Measurements from ENCODE around the gene KIF18B. TPM values are rescaled to one million over a fixed set of nuclear protein-coding genes. Genes with fewer than 3 reads are reported as not detected.

KIF18B gene
- total and polyA plus RNA-seq, 2 donors (not counting 1 experiment from before 2014, with no cell fraction given) = 0.44 to 0.48 TPM

DNA sequence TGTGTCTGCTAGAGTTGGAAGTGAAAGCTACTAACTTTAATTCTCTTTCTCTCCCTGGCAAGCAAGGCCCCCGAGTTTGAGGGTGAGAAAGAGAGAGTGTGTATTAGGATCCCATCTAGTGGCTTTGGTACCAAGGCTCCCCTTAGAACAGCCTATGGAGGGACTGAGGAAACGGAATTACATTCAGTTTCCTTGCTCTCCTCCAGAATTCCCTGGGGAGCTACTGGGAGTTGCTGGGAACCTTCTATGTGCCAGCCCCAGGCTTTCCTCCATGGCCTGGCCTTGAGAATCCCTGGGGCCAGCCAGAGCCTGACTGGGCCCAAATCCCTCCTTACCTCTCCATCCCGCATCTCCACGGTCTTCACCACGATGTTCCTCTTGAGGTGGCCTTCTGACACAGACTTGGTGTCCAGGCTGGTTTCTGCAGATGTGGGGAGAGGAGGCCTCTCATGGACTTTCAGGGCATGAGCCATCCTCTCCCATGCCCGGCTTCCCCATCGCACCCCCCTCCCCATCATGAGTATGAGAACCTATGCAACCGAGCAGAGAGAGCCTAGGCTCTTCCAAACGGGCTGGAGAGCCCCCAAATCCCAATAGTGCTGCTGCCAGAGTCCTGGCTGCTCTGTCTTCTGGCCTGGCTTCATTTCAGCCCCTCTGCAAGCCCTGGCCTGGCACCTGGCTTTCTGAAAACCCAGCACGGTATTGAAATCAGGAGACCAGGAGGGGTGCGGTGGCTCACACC, 39.7 kb downstream of the KIF18B start:
- DNase-seq (no peak), ATAC-seq (ENCODE audit: low read depth) (no peak)
- Mint-ChIP-seq H3K27ac (no peak overlapping the region), H3K9me3 (ENCODE audit: insufficient read depth) (no peaks in the 10 kb centered on the region), H3K4me1 (peaks cover 11% of the 10 kb centered on the region), H3K4me3 (no peak overlapping the region), H3K27me3 (peaks cover 33% of the 10 kb centered on the region)
- no peaks in the 10 kb centered on the region for H4K20me1 ChIP-seq (ENCODE audit: control insufficient read depth, insufficient read depth, low read length, poor library complexity, severe bottlenecking)
- peaks cover 0 to 19% (median 9%) of the 10 kb centered on the region in 4 experiments for H3K27me3 ChIP-seq (replicated peaks in 1 of 4; ENCODE audit: control extremely low read depth in 1 of 4, control insufficient read depth in 3 of 4, insufficient read depth in 4 of 4, low read length in 3 of 4)
- H3K36me3 ChIP-seq (replicated peaks in 1 of 2; ENCODE audit: control extremely low read depth in 1 of 2, control insufficient read depth in 1 of 2, extremely low read depth in 1 of 2, insufficient read depth in 2 of 2, low read length in 1 of 2) = no peaks in the 10 kb centered on the region
- peaks cover 9 to 13% of the 10 kb centered on the region in 2 donors for H3K4me1 ChIP-seq (ENCODE audit: control insufficient read depth in 2 of 2, insufficient read depth in 2 of 2, low read length in 2 of 2)
- no peak overlapping the region for H3K4me3 ChIP-seq (ENCODE audit: control extremely low read depth in 1 of 5, extremely low read depth in 1 of 5, insufficient read depth in 1 of 5, low read depth in 2 of 5, low read length in 4 of 5)
- CTCF ChIA-PET = no interaction called here
- H3K4me2 ChIP-seq (replicated peaks; ENCODE audit: low read depth, low read length, poor library complexity, severe bottlenecking) = no peak overlapping the region
- no peaks in the 10 kb centered on the region for H3K79me2 ChIP-seq (ENCODE audit: control insufficient read depth, insufficient read depth, low read length)
- intact Hi-C loops (cut with micrococcal nuclease) = no loop called here
- TF ChIP-seq, protein P1, sequence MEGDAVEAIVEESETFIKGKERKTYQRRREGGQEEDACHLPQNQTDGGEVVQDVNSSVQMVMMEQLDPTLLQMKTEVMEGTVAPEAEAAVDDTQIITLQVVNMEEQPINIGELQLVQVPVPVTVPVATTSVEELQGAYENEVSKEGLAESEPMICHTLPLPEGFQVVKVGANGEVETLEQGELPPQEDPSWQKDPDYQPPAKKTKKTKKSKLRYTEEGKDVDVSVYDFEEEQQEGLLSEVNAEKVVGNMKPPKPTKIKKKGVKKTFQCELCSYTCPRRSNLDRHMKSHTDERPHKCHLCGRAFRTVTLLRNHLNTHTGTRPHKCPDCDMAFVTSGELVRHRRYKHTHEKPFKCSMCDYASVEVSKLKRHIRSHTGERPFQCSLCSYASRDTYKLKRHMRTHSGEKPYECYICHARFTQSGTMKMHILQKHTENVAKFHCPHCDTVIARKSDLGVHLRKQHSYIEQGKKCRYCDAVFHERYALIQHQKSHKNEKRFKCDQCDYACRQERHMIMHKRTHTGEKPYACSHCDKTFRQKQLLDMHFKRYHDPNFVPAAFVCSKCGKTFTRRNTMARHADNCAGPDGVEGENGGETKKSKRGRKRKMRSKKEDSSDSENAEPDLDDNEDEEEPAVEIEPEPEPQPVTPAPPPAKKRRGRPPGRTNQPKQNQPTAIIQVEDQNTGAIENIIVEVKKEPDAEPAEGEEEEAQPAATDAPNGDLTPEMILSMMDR (IDR thresholded peaks at IDR 0.05) = no peak
- TF ChIP-seq EZH2 (IDR thresholded peaks at IDR 0.05; ENCODE audit: borderline replicate concordance, insufficient read depth, low read depth, low read length, poor library complexity, severe bottlenecking) = no peak
- WGBS (ENCODE audit: insufficient coverage) = 95% methylated on average over 7 of the region's 11 CpGs
- POLR2A ChIA-PET = no interaction called here
- H3K9me3 ChIP-seq (ENCODE audit: control extremely low read depth in 1 of 3, control insufficient read depth in 2 of 3, insufficient read depth in 1 of 3, low read length in 2 of 3) = peaks cover 0 to 7% (median 0%) of the 10 kb centered on the region in 3 donors
- no peak overlapping the region for H2AFZ ChIP-seq (ENCODE audit: insufficient read depth, low read depth, low read length, poor library complexity, severe bottlenecking)
- H3K9ac ChIP-seq (ENCODE audit: low read length) = no peak overlapping the region
- H3K27ac ChIP-seq (ENCODE audit: low read length in 2 of 2) = no peak overlapping the region
